IPS DF 6.9 (cell line): ENCODE data around the gene SCAMP4.

ENCODE experiments used
- DNase-seq: peaks from one replicate; pipeline ENCODE4 v3.0.0-alpha.2; 2013; ENCODE audit warnings: low read depth, low spot score
- H3K27ac ChIP-seq: one replicate; pipeline ENCODE4 v1.5.1; 2013; ENCODE audit warnings: low read length, control low read depth
- H3K27me3 ChIP-seq: 2 replicates; pipeline ENCODE4 v1.6.1; 2013; ENCODE audit warnings: mild to moderate bottlenecking, low read length; ENCODE audit not compliant: control insufficient read depth, insufficient read depth
- H3K36me3 ChIP-seq: 2 replicates; pipeline ENCODE4 v1.6.1; 2013; ENCODE audit warnings: low read length; ENCODE audit not compliant: control insufficient read depth, insufficient read depth
- H3K4me1 ChIP-seq: 2 replicates; pipeline ENCODE4 v1.6.1; 2013; ENCODE audit warnings: low read length; ENCODE audit not compliant: control insufficient read depth, insufficient read depth
- H3K4me3 ChIP-seq: 2 replicates; pipeline ENCODE4 v1.5.1; 2013; ENCODE audit warnings: mild to moderate bottlenecking, low read length
- H3K9me3 ChIP-seq: 2 replicates; pipeline ENCODE4 v1.6.1; 2013; ENCODE audit warnings: low read length, inconsistent platforms; ENCODE audit not compliant: control insufficient read depth, insufficient read depth
- WGBS: extraction: QIAGEN DNeasy Blood & Tissue Kit; methylation state at CpG from one replicate; pipeline ENCODE4 v1.1.7; 2013; ENCODE audit warnings: mixed read lengths, missing lambda C conversion rate; ENCODE audit not compliant: insufficient read length, insufficient coverage; 5-methylcytosine and 5-hydroxymethylcytosine counted together

Gene SCAMP4

DNA sequence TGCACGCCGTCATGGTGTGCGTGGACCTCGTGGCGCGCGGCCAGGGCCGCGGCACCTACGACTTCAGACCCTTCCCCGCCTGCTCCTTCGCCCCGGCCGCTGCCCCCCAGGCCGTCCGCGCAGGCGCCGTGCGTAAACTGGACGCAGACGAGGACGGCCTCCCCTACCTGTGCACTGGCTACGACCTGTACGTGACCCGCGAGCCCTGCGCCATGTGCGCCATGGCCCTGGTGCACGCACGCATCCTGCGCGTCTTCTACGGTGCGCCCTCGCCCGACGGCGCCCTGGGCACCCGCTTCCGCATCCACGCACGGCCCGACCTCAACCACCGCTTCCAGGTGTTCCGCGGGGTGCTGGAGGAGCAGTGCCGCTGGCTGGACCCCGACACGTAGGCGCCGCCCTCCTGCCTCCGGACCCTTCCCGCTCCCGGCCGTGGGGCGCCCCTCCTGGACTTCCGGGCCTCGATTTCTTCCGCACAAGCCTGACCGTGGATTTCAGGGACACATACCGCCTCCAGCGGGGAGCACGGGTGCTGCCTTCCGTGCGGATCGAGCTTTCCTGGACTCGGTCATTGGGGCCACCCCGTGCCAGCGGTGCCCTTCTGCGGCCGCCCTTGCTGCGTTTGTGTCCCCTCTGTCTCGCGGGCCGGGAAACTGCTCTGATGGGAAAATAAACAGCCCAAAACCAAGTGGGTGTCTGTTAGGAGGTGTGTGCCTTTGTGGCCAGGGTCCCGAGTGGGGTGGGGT lies 7.7 kb downstream of the SCAMP4 start:
- no CpG with 5 or more reads among the region's 77 CpGs for WGBS
- Histone ChIP-seq H3K4me1 (no peaks in the 10 kb centered on the region), H3K27me3 (no peaks in the 10 kb centered on the region), H3K4me3 (no peak overlapping the region), H3K27ac (no peak overlapping the region), H3K9me3 (no peaks in the 10 kb centered on the region), H3K36me3 (peaks cover 33% of the 10 kb centered on the region; the same call in 1 of the 2 replicates)
- no peak for DNase-seq

DNA sequence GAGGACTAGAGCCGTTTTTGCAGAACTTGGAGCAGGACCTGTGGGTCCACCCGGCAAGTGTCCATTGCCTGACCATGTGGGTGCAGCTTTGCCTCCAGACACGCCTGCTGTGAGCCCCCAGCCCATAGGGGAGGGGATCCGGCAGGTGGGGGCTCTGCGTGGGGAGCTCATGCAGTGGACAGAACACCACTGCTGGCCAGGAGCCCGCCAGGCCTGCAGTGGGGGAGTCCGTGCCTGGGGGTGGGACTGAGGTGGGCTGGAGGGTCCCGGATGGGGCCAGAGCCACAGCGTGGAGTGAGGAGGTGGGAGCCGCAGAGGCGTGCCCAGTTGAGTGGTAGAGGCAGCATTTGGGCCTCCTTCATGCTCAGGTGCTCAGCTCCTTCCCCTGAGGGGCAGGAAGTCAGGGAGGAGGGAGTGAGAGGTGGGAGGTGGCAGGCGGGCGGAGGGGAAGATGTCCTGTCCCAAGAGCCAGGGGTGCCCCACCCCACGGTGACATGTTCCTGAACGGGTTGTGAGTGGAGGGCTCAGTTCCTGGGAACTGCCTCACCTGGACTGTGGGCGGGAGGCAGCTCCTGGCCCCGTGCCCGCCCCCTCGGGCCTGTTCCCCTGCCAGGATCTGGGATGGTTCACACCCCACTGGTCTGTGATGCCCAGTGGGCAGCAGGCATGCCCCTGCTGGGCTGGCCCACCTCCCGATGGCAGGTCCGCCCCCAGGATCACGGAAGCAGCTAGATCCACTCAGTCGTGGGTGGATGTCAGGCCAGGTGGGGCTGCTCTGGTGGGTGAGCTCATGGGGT lies 8.8 kb downstream of the SCAMP4 start:
- no peak for DNase-seq
- Histone ChIP-seq H3K4me3 (no peak overlapping the region), H3K27me3 (no peaks in the 10 kb centered on the region), H3K36me3 (peaks cover 35% of the 10 kb centered on the region), H3K27ac (no peak overlapping the region), H3K4me1 (no peaks in the 10 kb centered on the region), H3K9me3 (no peaks in the 10 kb centered on the region)
- no CpG with 5 or more reads among the region's 23 CpGs for WGBS

DNA sequence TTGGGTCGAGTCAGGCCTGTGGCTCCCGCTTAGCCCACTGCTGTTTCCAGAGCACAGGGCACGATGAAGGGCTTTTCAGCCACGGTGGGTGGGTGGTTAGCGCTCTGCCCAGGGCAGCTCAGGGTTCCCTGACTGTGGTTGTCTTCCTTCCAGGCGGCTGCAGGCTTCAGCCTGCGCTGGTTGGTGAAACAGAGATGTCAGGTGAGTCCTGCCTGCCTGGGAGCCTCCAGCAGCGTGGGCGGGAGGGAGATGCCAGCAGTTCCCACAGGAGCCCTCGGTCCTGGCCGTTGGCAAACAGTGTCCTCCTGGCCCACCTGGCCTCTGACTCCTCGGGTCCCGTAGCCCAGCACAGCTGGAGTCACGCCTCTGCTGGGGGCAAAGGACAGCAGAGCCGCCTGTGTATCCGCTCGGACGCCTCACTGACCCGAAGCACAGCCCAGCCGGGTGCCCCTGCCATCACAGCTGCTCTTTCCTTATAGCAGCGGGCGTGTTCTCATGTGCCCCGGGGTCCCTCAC lies 9.7 kb downstream of the SCAMP4 start:
- Histone ChIP-seq H3K4me3 (no peak overlapping the region), H3K27me3 (no peaks in the 10 kb centered on the region), H3K27ac (no peak overlapping the region), H3K9me3 (no peaks in the 10 kb centered on the region), H3K36me3 (peaks cover 37% of the 10 kb centered on the region), H3K4me1 (no peaks in the 10 kb centered on the region)
- no peak for DNase-seq
- no CpG with 5 or more reads among the region's 23 CpGs for WGBS

GRCh38 chr19:1917146-1917545 lies 11.9 kb downstream of the SCAMP4 start:
- no peaks in the 10 kb centered on the region for H3K27me3 ChIP-seq
- H3K36me3 ChIP-seq = peaks cover 47% of the 10 kb centered on the region
- no peak for DNase-seq
- no peak overlapping the region for H3K27ac ChIP-seq
- H3K4me3 ChIP-seq = no peak overlapping the region
- no CpG with 5 or more reads among the region's 17 CpGs for WGBS
- H3K4me1 ChIP-seq = no peaks in the 10 kb centered on the region
- H3K9me3 ChIP-seq = no peaks in the 10 kb centered on the region

DNA sequence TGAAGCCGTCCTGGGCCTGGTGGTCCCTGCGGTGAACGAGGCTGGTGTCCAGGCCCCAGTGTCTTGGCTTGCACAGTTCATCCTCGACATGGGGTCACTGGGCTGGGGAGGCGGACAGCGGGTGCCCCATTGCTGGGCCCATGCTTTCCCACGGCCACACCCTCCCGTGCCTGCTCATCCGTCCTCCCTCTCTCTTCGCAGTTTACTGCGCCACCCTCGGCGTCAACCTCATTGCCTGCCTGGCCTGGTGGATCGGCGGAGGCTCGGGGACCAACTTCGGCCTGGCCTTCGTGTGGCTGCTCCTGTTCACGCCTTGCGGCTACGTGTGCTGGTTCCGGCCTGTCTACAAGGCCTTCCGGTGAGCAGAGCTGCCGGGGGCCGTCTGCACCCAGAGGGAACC lies 12.7 kb downstream of the SCAMP4 start:
- no peaks in the 10 kb centered on the region for H3K9me3 ChIP-seq
- H3K4me1 ChIP-seq = no peaks in the 10 kb centered on the region
- DNase-seq = no peak
- peaks cover 44% of the 10 kb centered on the region for H3K36me3 ChIP-seq
- H3K27me3 ChIP-seq = no peaks in the 10 kb centered on the region
- no CpG with 5 or more reads among the region's 25 CpGs for WGBS
- H3K4me3 ChIP-seq = no peak overlapping the region
- no peak overlapping the region for H3K27ac ChIP-seq

DNA sequence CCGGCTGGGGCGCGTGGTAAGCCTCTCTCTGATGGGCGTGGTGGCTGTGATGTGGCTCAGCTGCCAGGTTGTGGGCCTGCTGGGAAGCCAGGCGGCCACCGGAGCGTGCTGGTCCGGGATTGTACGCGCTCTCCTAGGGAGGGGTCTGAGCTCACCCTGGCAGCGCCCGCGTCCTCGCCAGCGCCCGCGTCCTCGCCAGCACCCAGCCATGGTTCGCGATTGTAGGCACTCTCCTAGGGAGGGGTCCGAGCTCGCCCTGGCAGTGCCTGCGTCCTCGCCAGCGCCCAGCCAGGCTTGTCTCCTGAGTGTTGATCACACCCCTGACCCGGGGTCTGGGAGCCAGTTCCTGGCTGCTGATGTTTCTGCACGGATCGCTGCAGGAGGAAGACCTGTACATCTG lies 13.8 kb downstream of the SCAMP4 start:
- H3K27ac ChIP-seq = no peak overlapping the region
- no CpG with 5 or more reads among the region's 28 CpGs for WGBS
- H3K4me1 ChIP-seq = no peaks in the 10 kb centered on the region
- peaks cover 40% of the 10 kb centered on the region for H3K36me3 ChIP-seq
- H3K27me3 ChIP-seq = no peaks in the 10 kb centered on the region
- no peak overlapping the region for H3K4me3 ChIP-seq
- H3K9me3 ChIP-seq = no peaks in the 10 kb centered on the region
- no peak for DNase-seq

DNA sequence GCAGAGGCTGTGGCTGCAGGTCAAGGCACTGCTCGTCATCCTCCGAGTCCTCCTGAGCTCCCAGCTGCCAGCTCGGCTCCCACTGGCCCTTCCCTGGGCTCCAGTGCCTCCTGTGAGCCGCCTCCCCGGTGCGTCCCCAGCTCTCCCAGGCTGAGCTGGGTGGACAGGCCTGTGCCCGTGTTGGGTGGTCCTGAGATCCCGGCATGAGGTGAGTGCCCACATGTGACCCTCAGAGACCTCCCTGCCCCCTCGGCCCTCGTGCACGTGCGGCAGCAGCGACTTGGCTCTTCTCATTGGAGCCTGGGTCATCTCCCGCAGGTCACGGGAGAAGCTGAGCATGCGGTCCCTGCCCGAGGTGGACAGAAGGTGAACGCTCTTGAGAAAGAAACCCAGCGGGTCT lies 15.4 kb downstream of the SCAMP4 start:
- H3K4me1 ChIP-seq = 0 out of 2 replicates have a peak, but pooled peaks cover 1% of the 10 kb centered on the region
- no peaks in the 10 kb centered on the region for H3K27me3 ChIP-seq
- no peak for DNase-seq
- WGBS = no CpG with 5 or more reads among the region's 19 CpGs
- H3K9me3 ChIP-seq = no peaks in the 10 kb centered on the region
- peaks cover 43% of the 10 kb centered on the region for H3K36me3 ChIP-seq
- H3K27ac ChIP-seq = no peak overlapping the region
- H3K4me3 ChIP-seq = no peak overlapping the region

- no peak for DNase-seq
- Histone ChIP-seq H3K27ac (no peak overlapping the region), H3K9me3 (no peaks in the 10 kb centered on the region), H3K36me3 (peaks cover 43% of the 10 kb centered on the region), H3K4me1 (0 out of 2 replicates have a peak, but pooled peaks cover 1% of the 10 kb centered on the region), H3K4me3 (no peak overlapping the region), H3K27me3 (no peaks in the 10 kb centered on the region)
- no CpG with 5 or more reads among the region's 19 CpGs for WGBS
Observed at GRCh38 chr19:1921326-1921725, 16.1 kb downstream of the SCAMP4 start.

GRCh38 chr19:1921825-1922224 lies 16.6 kb downstream of the SCAMP4 start:
- H3K36me3 ChIP-seq = peaks cover 43% of the 10 kb centered on the region
- H3K4me1 ChIP-seq = 0 out of 2 replicates have a peak, but pooled peaks cover 1% of the 10 kb centered on the region
- no peaks in the 10 kb centered on the region for H3K27me3 ChIP-seq
- no peak for DNase-seq
- H3K4me3 ChIP-seq = no peak overlapping the region
- H3K27ac ChIP-seq = no peak overlapping the region
- WGBS = no CpG with 5 or more reads among the region's 15 CpGs
- no peaks in the 10 kb centered on the region for H3K9me3 ChIP-seq

DNA sequence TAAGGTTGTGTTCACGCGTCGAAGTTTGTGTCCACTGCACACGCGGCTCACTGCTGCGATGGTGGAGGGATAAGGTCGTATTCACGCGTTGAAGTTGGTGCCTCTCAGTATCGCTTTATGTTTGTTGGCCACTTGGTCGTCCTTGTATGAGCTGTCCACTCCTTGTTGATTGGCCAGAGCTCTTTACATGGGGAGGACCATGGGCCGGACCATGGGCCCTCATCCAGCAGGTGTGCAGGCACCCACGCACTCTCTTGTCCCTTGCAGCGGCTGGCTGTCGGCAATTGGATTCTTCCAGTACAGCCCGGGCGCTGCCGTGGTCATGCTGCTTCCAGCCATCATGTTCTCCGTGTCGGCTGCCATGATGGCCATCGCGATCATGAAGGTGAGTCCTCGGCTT lies 17.6 kb downstream of the SCAMP4 start:
- no peak for DNase-seq
- H3K4me1 ChIP-seq = 0 out of 2 replicates have a peak, but pooled peaks cover 1% of the 10 kb centered on the region
- no peak overlapping the region for H3K27ac ChIP-seq
- H3K4me3 ChIP-seq = no peak overlapping the region
- no peaks in the 10 kb centered on the region for H3K9me3 ChIP-seq
- peaks cover 40% of the 10 kb centered on the region for H3K36me3 ChIP-seq
- H3K27me3 ChIP-seq = no peaks in the 10 kb centered on the region
- WGBS = no CpG with 5 or more reads among the region's 23 CpGs
